GM23248 (cell line): ENCODE data around the gene CD300LD. TPM values are rescaled to one million over a fixed set of nuclear protein-coding genes. Genes with fewer than 3 reads are reported as not detected.

Experiments used
- DNase-seq: peaks from one replicate; pipeline ENCODE4 v3.0.0-alpha.2; 2015
- H2AFZ ChIP-seq: fragments of 200-600 bp; sonication (generic); 2 replicates; pipeline ENCODE4 v1.6.1; 2016; ENCODE audit warnings: antibody characterized with exemption
- H3F3A ChIP-seq: fragments of 200-600 bp; sonication (generic); 2 replicates; pipeline ENCODE4 v1.6.1; 2016; ENCODE audit warnings: mild to moderate bottlenecking, antibody characterized with exemption, mixed run types; ENCODE audit not compliant: insufficient read depth
- H3K27ac ChIP-seq: fragments of 200-600 bp; sonication (generic); 2 replicates; pipeline ENCODE4 v1.5.1; 2016; ENCODE audit warnings: mild to moderate bottlenecking
- H3K27me3 ChIP-seq: fragments of 200-600 bp; sonication (generic); replicated peaks from 2 replicates; pipeline ENCODE4 v1.6.1; 2016; ENCODE audit warnings: mild to moderate bottlenecking; ENCODE audit not compliant: insufficient read depth
- H3K36me3 ChIP-seq: fragments of 200-600 bp; sonication (generic); 2 replicates; pipeline ENCODE4 v1.6.1; 2016; ENCODE audit warnings: low read depth, mild to moderate bottlenecking
- H3K4me1 ChIP-seq: fragments of 200-600 bp; sonication (generic); 2 replicates; pipeline ENCODE4 v1.6.1; 2016; ENCODE audit warnings: mild to moderate bottlenecking; ENCODE audit not compliant: insufficient read depth
- H3K4me2 ChIP-seq: fragments of 200-600 bp; sonication (generic); one replicate; pipeline ENCODE4 v1.6.1; 2016; ENCODE audit warnings: mild to moderate bottlenecking; ENCODE audit not compliant: unreplicated experiment
- H3K4me3 ChIP-seq: fragments of 200-600 bp; sonication (generic); 2 replicates; pipeline ENCODE4 v1.5.1; 2016; ENCODE audit warnings: mild to moderate bottlenecking
- H3K79me2 ChIP-seq: fragments of 200-600 bp; sonication (generic); 2 replicates; pipeline ENCODE4 v1.6.1; 2016; ENCODE audit warnings: mild to moderate bottlenecking; ENCODE audit not compliant: insufficient read depth
- H3K9ac ChIP-seq: fragments of 200-600 bp; sonication (generic); 2 replicates; pipeline ENCODE4 v1.6.1; 2016; ENCODE audit warnings: mild to moderate bottlenecking
- H3K9me2 ChIP-seq: fragments of 200-600 bp; sonication (generic); 2 replicates; pipeline ENCODE4 v1.6.1; 2016; ENCODE audit warnings: mixed run types, mild to moderate bottlenecking, moderate library complexity; ENCODE audit not compliant: insufficient read depth
- H3K9me3 ChIP-seq: fragments of 200-600 bp; sonication (generic); one replicate; pipeline ENCODE4 v1.6.1; 2017; ENCODE audit warnings: low read depth
- H4K20me1 ChIP-seq: fragments of 200-600 bp; sonication (generic); 2 replicates; pipeline ENCODE4 v1.6.0; 2016; ENCODE audit not compliant: insufficient read depth
- EZH2 ChIP-seq: fragments of 200-600 bp; sonication (generic); IDR thresholded peaks from 2 replicates; pipeline ENCODE4 v1.6.1; 2018; ENCODE audit warnings: antibody characterized with exemption, mild to moderate bottlenecking; ENCODE audit not compliant: insufficient read depth, poor library complexity, severe bottlenecking
- EZH2phosphoT487 ChIP-seq: fragments of 200-600 bp; sonication (generic); IDR thresholded peaks from 2 replicates; pipeline ENCODE4 v1.6.1; 2018; ENCODE audit warnings: antibody characterized with exemption, moderate library complexity, mild to moderate bottlenecking, low read depth; ENCODE audit not compliant: insufficient read depth
- WGBS, 2 experiments: methylation state at CpG; one replicate each; pipeline ENCODE4 v1.1.6; 2015 to 2017; ENCODE audit warnings: low lambda C conversion rate in 2 of 2, low coverage in 1 of 2; ENCODE audit errors: missing lambda C conversion rate in 2 of 2; 5-methylcytosine and 5-hydroxymethylcytosine counted together
- in situ Hi-C: fragments of 300-500 bp; cut with MboI; formaldehyde crosslinking; loops from 2 replicates; pipeline ENCODE4 v1.15.0; 2020
- polyA plus RNA-seq: library from polyadenylated mRNA; unstranded; fragments of >200 nt; fragmentation: Nextera tagmentation; extraction: Ambion mirVana; gene quantifications from 2 replicates; pipeline ENCODE4 v1.2.1, GENCODE V29; 2016
- total RNA-seq: library from RNA; depleted of rRNA; stranded (reverse); fragments of >200 nt; shearing (Covaris generic); gene quantifications from 2 replicates; pipeline ENCODE4 v1.2.3, GENCODE V29; 2014

Gene CD300LD
- total and polyA plus RNA-seq, 2 experiments from 2014 or later: not detected

GRCh38 chr17:74547736-74548135, 44.3 kb downstream of the CD300LD start:
- Histone ChIP-seq H2AFZ (no peak overlapping the region), H3K9me3 (no peaks in the 10 kb centered on the region), H3K4me2 (no peak overlapping the region), H3K9me2 (no peaks in the 10 kb centered on the region), H3K27ac (no peak overlapping the region), H4K20me1 (no peaks in the 10 kb centered on the region), H3K36me3 (no peaks in the 10 kb centered on the region), H3K9ac (no peak overlapping the region), H3K27me3 (no peaks in the 10 kb centered on the region), H3K4me3 (no peak overlapping the region), H3K4me1 (no peaks in the 10 kb centered on the region), H3K79me2 (no peaks in the 10 kb centered on the region), H3F3A (no peaks in the 10 kb centered on the region)
- TF ChIP-seq EZH2 (no peak), EZH2phosphoT487 (no peak)
- in situ Hi-C loops: no loop called here
- WGBS, 2 experiments: 51 to 58% methylated on average over 3 of the region's 3 CpGs
- no peak for DNase-seq

DNA sequence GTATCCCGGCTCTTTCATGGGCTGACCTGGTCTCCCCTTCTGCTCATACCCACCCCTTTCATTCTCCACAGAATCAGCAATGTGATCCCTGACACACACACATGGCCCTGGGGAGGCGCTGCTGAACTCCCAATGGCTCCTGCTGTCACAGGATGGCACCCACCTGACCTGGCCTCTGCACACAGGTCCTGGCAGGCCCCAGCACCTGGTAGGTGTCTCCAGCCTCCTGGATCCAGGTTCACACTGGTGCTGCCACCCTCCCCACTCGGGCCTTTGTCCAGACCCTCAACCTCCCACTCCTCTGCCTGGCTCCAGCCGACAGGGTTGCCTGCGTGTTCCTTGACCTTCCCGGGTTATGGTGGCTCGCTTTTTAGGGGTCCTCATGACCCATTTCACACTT, 44.8 kb downstream of the CD300LD start:
- Histone ChIP-seq H3K36me3 (no peaks in the 10 kb centered on the region), H4K20me1 (no peaks in the 10 kb centered on the region), H3K27me3 (no peaks in the 10 kb centered on the region), H3K9me2 (no peaks in the 10 kb centered on the region), H3K79me2 (no peaks in the 10 kb centered on the region), H2AFZ (no peak overlapping the region), H3K27ac (no peak overlapping the region), H3K9ac (no peak overlapping the region), H3K4me1 (no peaks in the 10 kb centered on the region), H3K4me3 (no peak overlapping the region), H3K9me3 (no peaks in the 10 kb centered on the region), H3F3A (no peaks in the 10 kb centered on the region), H3K4me2 (no peak overlapping the region)
- no peak for TF ChIP-seq EZH2
- TF ChIP-seq EZH2phosphoT487: no peak
- in situ Hi-C loops: no loop called here
- no peak for DNase-seq
- WGBS, 2 experiments: 74 to 79% methylated on average over 7 of the region's 7 CpGs

DNA sequence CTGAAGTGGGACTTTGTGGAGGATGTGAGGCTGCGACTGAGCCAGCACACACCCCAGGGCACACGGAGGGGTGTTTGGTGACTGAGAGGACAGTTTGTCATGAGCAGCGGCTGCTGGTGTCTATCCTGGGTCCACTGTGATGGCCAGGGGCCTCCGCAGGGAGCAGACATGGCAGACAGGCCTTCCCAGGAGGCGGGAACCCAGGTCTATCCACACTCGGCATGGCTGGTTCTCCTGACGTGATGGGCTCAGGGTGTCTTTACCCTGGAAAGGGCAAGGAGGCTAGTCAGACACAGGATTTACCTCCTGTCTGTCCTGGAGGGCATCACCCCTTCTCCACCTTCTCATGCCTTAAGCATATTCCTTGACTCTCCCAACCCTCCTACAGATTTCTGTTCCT, 45.5 kb downstream of the CD300LD start:
- no peak overlapping the region for H3K4me3 ChIP-seq
- no peaks in the 10 kb centered on the region for H3K4me1 ChIP-seq
- H3K9me3 ChIP-seq: no peaks in the 10 kb centered on the region
- no peaks in the 10 kb centered on the region for H3F3A ChIP-seq
- TF ChIP-seq EZH2phosphoT487 (no peak), EZH2 (no peak)
- no peak overlapping the region for H3K4me2 ChIP-seq
- H2AFZ ChIP-seq: no peak overlapping the region
- WGBS, 2 experiments: 72 to 76% methylated on average over 7 of the region's 7 CpGs
- in situ Hi-C loops: no loop called here
- H3K9me2 ChIP-seq: no peaks in the 10 kb centered on the region
- H3K36me3 ChIP-seq: no peaks in the 10 kb centered on the region
- DNase-seq: no peak
- no peak overlapping the region for H3K27ac ChIP-seq
- no peaks in the 10 kb centered on the region for H3K27me3 ChIP-seq
- no peaks in the 10 kb centered on the region for H4K20me1 ChIP-seq
- H3K9ac ChIP-seq: no peak overlapping the region
- no peaks in the 10 kb centered on the region for H3K79me2 ChIP-seq

DNA sequence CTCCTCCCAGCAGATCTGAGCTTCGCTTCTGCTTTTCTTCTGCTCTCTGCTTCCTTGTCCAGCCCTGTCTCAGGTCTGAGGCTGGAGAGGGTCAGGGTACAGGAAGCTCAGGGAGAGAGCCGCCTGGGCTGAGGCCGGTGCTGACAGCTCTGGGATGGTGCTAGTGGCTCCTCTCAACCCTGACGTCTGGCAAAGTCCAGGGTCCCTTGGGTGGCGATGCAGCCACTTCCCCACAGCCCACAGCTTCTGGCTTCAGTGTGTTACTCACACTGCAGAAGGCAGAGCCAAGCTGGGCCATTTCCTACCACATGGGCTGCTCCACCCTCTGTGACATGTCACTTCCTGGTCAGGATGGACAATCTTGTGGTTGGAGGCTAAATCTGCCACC, 46.2 kb downstream of the CD300LD start, which contains the start of gene CD300C:
TSS of gene CD300C (minus strand) at position 273 of the 388 bp plus-strand sequence. CDS start 333 bp downstream, outside the sequence.
- no peak within 1 kb of the TSS for H3K27ac ChIP-seq
- no peak within 1 kb of the TSS for H3K4me3 ChIP-seq
- H3K9me2 ChIP-seq: no peaks in the 10 kb centered on the region
- H2AFZ ChIP-seq: peak within 1 kb of the TSS; percentile 50
- DNase-seq: peak; percentile 64
- H3K9me3 ChIP-seq: no peaks in the 10 kb centered on the region
- no peaks in the 10 kb centered on the region for H3K36me3 ChIP-seq
- H3K4me1 ChIP-seq: no peaks in the 10 kb centered on the region
- TF ChIP-seq EZH2phosphoT487: no peak
- no peak for TF ChIP-seq EZH2
- whole genome bisulfite sequencing, 2 experiments: 36% methylated on average over 5 of the region's 5 CpGs
- in situ Hi-C loops: no loop called here
- no peak within 1 kb of the TSS for H3K4me2 ChIP-seq
- H3K79me2 ChIP-seq: no peaks in the 10 kb centered on the region
- H3K9ac ChIP-seq: no peak within 1 kb of the TSS
- no peaks in the 10 kb centered on the region for H4K20me1 ChIP-seq
- H3K27me3 ChIP-seq: no peaks in the 10 kb centered on the region
- H3F3A ChIP-seq: no peaks in the 10 kb centered on the region
